Peyer's patch (tissue), 4 donors: Measurements from ENCODE around the gene EPOP. TPM values are rescaled to one million over a fixed set of nuclear protein-coding genes. Genes with fewer than 3 reads are reported as not detected.
A peak's percentile ranks its signal among the peaks of the same experiment; 100 is the strongest.

Experiments
- DNase-seq, 3 donors: peaks; one replicate each; pipeline ENCODE4 v3.0.0-alpha.2; 2017 to 2019
- H3K27ac ChIP-seq, 4 donors: fragments of 200-600 bp; sonication (generic); one replicate each; pipeline ENCODE4 v1.5.1; 2016 to 2019
- H3K27me3 ChIP-seq, 2 donors: fragments of 200-600 bp; sonication (generic); one replicate each; pipeline ENCODE4 v1.5.1; 2019
- H3K36me3 ChIP-seq, 3 donors: fragments of 200-600 bp; sonication (generic); one replicate each; pipeline ENCODE4 v1.5.1; 2016 to 2019
- H3K4me1 ChIP-seq, 4 donors: fragments of 200-600 bp; sonication (generic); one replicate each; pipeline ENCODE4 v1.5.1; 2016 to 2019
- H3K4me3 ChIP-seq, 4 donors: fragments of 200-600 bp; sonication (generic); 1 replicate in 3 of 4; 2 replicates in 1 of 4; pipeline ENCODE4 v1.5.1; 2016 to 2019; ENCODE audit warnings: mild to moderate bottlenecking in 1 of 4
- H3K9me3 ChIP-seq, 4 donors: fragments of 200-600 bp; sonication (generic); one replicate each; pipeline ENCODE4 v1.5.1; 2016 to 2019; ENCODE audit warnings: mild to moderate bottlenecking in 1 of 4
- CTCF ChIP-seq, 6 experiments: fragments of 450-650 bp in 4 of 6; fragments of 200-600 bp in 2 of 6; sonication (generic) in 1 of 6; IDR thresholded peaks; one replicate each; pipeline ENCODE4 v1.5.1; 2017 to 2019; ENCODE audit warnings: antibody characterized with exemption in 6 of 6, mild to moderate bottlenecking in 3 of 6, moderate library complexity in 1 of 6
- POLR2A ChIP-seq, 2 donors: fragments of 450-650 bp; IDR thresholded peaks; one replicate each; pipeline ENCODE4 v1.5.1; 2017; ENCODE audit warnings: antibody characterized with exemption in 2 of 2, mild to moderate bottlenecking in 2 of 2, moderate library complexity in 2 of 2
- total RNA-seq, 4 donors: library from RNA; depleted of rRNA; stranded (reverse); fragments of >200 nt; gene quantifications; one replicate each; pipeline ENCODE4 v1.1.0, GENCODE V29; 2016

Gene EPOP
- total RNA-seq, 4 donors from 2014 or later, result 0.54 to 3.3 TPM; not detected in 2

- Histone ChIP-seq H3K36me3 (no peaks in the 10 kb centered on the region), H3K9me3 (no peaks in the 10 kb centered on the region), H3K4me3 (no peak overlapping the region), H3K27ac (no peak overlapping the region), H3K27me3 (no peaks in the 10 kb centered on the region), H3K4me1 (no peaks in the 10 kb centered on the region)
- TF ChIP-seq CTCF (IDR thresholded peaks at IDR 0.05) (no peak), POLR2A (IDR thresholded peaks at IDR 0.05) (no peak)
- DNase-seq, result no peak
These were observed 12.5 kb upstream of the EPOP start for GRCh38 chr17:38687286-38687685.

- Histone ChIP-seq H3K36me3 (no peaks in the 10 kb centered on the region), H3K27me3 (no peaks in the 10 kb centered on the region), H3K4me1 (no peaks in the 10 kb centered on the region), H3K9me3 (no peaks in the 10 kb centered on the region), H3K27ac (no peak overlapping the region), H3K4me3 (no peak overlapping the region)
- TF ChIP-seq CTCF (IDR thresholded peaks at IDR 0.05) (no peak), POLR2A (IDR thresholded peaks at IDR 0.05) (no peak)
- DNase-seq, result peak in 1 of 3 donors; percentile 50
These were observed 10.7 kb upstream of the EPOP start for GRCh38 chr17:38685491-38685890.

GRCh38 chr17:38681096-38681495, 6.3 kb upstream of the EPOP start:
- Histone ChIP-seq H3K27me3 (no peaks in the 10 kb centered on the region), H3K4me3 (no peak overlapping the region), H3K9me3 (no peaks in the 10 kb centered on the region), H3K27ac (no peak overlapping the region), H3K4me1 (peaks cover 0 to 4% (median 0%) of the 10 kb centered on the region in 4 donors), H3K36me3 (no peaks in the 10 kb centered on the region)
- TF ChIP-seq CTCF (IDR thresholded peaks at IDR 0.05) (no peak), POLR2A (IDR thresholded peaks at IDR 0.05) (no peak)
- DNase-seq, result no peak

- no peak for DNase-seq
- no peak overlapping the region for H3K4me3 ChIP-seq
- H3K9me3 ChIP-seq, result no peaks in the 10 kb centered on the region
- no peak overlapping the region for H3K27ac ChIP-seq
- peaks cover 8 to 28% (median 18%) of the 10 kb centered on the region in 4 donors for H3K4me1 ChIP-seq
- H3K36me3 ChIP-seq, result no peaks in the 10 kb centered on the region
- TF ChIP-seq CTCF (IDR thresholded peaks at IDR 0.05) (no peak), POLR2A (IDR thresholded peaks at IDR 0.05) (no peak)
- H3K27me3 ChIP-seq, result peaks cover 0 to 19% of the 10 kb centered on the region in 2 donors
These were observed 3.1 kb upstream of the EPOP start for GRCh38 chr17:38677819-38678218.

GRCh38 chr17:38676706-38677504, 2.1 kb upstream of the EPOP start:
- H3K4me1 ChIP-seq, result peaks cover 8 to 35% (median 18%) of the 10 kb centered on the region in 4 donors
- H3K36me3 ChIP-seq, result no peaks in the 10 kb centered on the region
- peak; percentile 77 to 92 (median 88) for DNase-seq
- no peak overlapping the region for H3K4me3 ChIP-seq
- no peaks in the 10 kb centered on the region for H3K9me3 ChIP-seq
- H3K27ac ChIP-seq, result no peak overlapping the region
- TF ChIP-seq POLR2A (IDR thresholded peaks at IDR 0.05) (no peak), CTCF (IDR thresholded peaks at IDR 0.05) (peak; percentile 91 to 98 (median 96))
- peaks cover 0 to 26% of the 10 kb centered on the region in 2 donors for H3K27me3 ChIP-seq
